Fibroblast of pulmonary artery (primary cell): ENCODE data around the gene NRP1.

Experiments used
- DNase-seq: peaks from one replicate; pipeline ENCODE4 v3.0.0-alpha.2; 2010; ENCODE audit warnings: low read depth
- H3K4me3 ChIP-seq: replicated peaks from 2 replicates; pipeline ENCODE4 v1.5.1; 2011; ENCODE audit warnings: low read depth, mild to moderate bottlenecking, control low read depth, low read length, moderate library complexity
- TF ChIP-seq, protein P1 (sequence below): IDR thresholded peaks from 2 replicates; pipeline ENCODE4 v1.5.1; 2011; ENCODE audit warnings: mild to moderate bottlenecking, control low read depth, low read length, inconsistent platforms; ENCODE audit errors: missing control alignments

Gene NRP1

DNA sequence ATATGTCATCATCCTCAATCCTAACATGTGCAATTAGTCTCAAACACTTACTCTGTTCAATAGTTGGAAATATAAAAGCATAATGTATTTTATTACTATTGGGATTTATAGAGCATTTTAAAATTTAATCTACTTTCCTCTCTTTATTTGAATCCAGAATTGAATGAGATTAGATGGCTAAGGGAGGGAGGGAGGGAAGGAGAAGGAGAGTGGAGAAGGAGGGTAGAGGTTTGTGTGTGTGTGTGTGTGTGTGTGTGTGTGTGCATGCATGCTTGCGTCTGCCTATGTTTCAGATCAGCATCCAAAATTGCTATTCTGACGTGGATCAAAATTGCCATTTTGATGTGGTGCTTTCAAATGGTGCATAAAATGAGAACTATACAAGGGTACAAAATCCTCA, 90.8 kb downstream of the NRP1 start:
- TF ChIP-seq, protein P1, sequence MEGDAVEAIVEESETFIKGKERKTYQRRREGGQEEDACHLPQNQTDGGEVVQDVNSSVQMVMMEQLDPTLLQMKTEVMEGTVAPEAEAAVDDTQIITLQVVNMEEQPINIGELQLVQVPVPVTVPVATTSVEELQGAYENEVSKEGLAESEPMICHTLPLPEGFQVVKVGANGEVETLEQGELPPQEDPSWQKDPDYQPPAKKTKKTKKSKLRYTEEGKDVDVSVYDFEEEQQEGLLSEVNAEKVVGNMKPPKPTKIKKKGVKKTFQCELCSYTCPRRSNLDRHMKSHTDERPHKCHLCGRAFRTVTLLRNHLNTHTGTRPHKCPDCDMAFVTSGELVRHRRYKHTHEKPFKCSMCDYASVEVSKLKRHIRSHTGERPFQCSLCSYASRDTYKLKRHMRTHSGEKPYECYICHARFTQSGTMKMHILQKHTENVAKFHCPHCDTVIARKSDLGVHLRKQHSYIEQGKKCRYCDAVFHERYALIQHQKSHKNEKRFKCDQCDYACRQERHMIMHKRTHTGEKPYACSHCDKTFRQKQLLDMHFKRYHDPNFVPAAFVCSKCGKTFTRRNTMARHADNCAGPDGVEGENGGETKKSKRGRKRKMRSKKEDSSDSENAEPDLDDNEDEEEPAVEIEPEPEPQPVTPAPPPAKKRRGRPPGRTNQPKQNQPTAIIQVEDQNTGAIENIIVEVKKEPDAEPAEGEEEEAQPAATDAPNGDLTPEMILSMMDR: no peak
- no peak for DNase-seq
- H3K4me3 ChIP-seq: no peak overlapping the region

DNA sequence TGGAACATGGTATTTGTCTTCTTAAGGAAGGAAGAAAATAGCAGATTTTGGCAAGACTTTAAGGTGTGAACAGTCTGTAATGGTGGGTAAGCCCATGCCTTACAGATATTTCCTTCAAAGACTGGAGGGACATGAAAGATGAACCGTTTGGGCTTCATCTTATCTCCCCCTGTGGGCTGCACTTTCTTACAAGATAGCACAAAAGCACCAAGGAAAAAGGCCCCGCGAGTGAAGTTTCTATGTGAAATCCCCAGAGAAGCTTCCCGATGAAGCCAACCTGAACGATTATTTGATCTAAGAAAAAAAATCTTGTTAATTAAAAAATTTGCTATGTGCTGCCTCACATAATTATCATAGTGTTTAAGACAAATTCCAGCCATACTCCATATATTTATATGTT, 91.5 kb downstream of the NRP1 start:
- DNase-seq: no peak
- TF ChIP-seq, protein P1: no peak
- H3K4me3 ChIP-seq: no peak overlapping the region

DNA sequence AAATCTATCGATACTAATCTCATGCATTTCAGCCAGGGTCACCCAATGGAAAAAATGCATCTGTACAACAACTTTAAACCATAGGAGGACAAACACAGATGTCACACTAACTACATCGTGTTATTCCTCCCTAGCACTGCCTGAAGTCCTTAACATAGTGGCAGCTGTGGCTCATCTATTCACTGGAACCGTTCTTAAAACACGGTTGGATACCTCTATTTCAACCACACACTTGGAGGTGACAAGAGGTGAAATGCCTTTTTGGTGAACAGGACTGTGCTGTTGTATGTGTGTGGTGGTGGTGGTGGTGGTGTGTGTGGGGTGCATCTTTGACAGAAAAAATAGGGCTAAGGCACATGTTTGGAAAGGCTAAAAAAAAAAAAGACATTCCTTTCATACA, 93.1 kb downstream of the NRP1 start:
- TF ChIP-seq, protein P1: no peak
- no peak overlapping the region for H3K4me3 ChIP-seq
- DNase-seq: no peak

DNA sequence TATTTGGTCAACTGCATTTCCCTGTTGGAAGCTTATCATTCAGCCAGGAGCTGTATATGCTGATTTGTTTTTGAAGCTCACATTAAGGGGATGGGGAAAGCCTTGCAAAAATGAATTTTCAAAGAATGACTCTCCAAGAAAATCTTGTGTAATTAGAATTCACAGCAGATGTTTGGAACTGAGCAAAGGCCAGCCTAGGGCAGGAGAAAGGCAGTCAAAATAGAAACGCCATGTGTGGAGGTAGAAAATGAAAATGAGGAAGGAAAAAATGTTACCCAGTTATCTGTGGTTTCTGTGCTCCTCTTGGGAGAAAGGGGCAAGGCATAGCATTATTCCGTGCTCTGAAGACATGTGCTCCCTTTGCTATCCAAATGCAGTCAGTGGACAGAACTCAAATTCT, 93.5 kb downstream of the NRP1 start:
- H3K4me3 ChIP-seq: no peak overlapping the region

DNA sequence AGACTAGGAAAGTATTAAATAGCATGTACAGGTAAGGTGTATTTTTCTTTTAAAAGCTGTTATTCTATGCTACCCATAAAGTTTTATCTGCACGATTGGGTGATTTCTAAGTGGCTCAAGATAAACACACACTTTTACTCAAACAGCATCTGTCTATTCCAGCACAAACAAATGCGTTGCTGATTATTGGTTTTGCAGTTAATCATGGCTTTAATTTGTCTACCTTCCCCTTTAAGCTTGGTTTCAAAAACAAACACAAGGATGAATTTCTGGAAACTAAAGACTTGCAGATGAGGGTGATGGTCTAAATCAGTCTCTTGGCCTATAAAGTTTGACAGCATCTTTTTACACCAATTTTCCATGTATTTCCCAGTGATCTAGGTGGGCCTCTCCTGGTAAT, 94.2 kb downstream of the NRP1 start:
- no peak overlapping the region for H3K4me3 ChIP-seq
- DNase-seq: no peak
- TF ChIP-seq, protein P1: no peak

More for the DNA sequence above, 93.5 kb downstream of the NRP1 start:
- TF ChIP-seq, protein P1: no peak
- DNase-seq: no peak

DNA sequence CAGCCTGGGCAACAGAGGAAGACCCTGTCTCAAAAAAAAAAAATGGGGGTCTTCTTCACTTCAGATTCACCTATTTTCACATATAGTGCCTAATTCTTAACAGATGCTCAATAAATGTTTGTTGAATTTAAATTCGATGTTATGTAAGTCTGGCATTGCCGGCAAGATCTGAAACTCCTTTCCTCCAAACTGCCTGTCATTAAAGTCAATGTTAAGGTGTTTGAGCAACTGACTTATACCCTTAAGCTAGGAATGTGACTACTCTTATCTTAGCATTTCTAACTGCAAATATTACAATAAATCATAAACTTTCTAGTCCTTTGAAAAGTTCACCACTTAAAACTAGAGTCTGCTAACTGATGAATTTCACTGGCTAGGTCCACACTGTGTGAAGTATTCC, 95.2 kb downstream of the NRP1 start:
- DNase-seq: no peak
- TF ChIP-seq, protein P1: no peak
- H3K4me3 ChIP-seq: no peak overlapping the region

DNA sequence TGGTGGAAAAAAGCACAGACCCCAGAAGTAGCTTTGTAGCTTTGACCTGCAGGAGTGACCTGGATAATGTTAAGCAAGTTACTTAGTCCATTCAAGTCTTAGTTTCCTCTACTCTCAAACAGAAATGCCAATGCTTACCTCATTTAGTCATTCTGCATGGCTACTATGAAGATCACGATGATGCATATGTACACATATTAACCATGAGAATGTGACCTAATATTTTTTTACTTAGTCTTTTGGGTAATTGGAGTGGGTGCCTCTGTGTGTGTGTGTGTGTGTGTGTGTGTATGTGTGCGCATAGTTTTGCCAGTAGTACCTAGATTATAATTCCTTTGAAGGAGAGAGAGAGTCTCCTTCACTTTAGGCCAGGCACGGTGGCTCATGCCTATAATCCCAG, 95.8 kb downstream of the NRP1 start:
- no peak overlapping the region for H3K4me3 ChIP-seq
- TF ChIP-seq, protein P1: no peak
- peak; percentile 52 for DNase-seq
